GM21528 (cell line): ENCODE results near the gene WFDC11.
"Not testable (repeated sequence)": the region's sequence is repeated elsewhere in the genome, so short reads cannot be mapped to it uniquely, and the experiment has no call there.

ENCODE experiments used
- ATAC-seq: cut with Tn5 transposase; IDR thresholded peaks from one replicate; pipeline ENCODE4 v1.9.1; 2021; ENCODE audit warnings: mild to moderate bottlenecking, moderate library complexity; ENCODE audit not compliant: unreplicated experiment, low FRiP score

Gene WFDC11

GRCh38 chr20:45670139-45670538 is at the start of gene WFDC11:
Gene WFDC11 (minus strand): TSS chr20:45670239. CDS start chr20:45650600, 19,639 bp downstream.
- ATAC-seq = no peak

- ATAC-seq = not testable (repeated sequence)
Observed at GRCh38 chr20:45716141-45716688, 46.2 kb upstream of the WFDC11 start.

GRCh38 chr20:45704969-45705637 is 35.1 kb upstream of the WFDC11 start, which contains the start of gene WFDC10B:
Gene WFDC10B (minus strand): TSS chr20:45705019. CDS start chr20:45685992, 19,027 bp downstream.
- no peak for ATAC-seq

- no peak for ATAC-seq
Observed at GRCh38 chr20:45701873-45702272, 31.8 kb upstream of the WFDC11 start, which contains the start of gene WFDC13. Gene WFDC13 (plus strand): TSS chr20:45702038. CDS start chr20:45702124, 86 bp downstream.

- no peak for ATAC-seq
Observed at GRCh38 chr20:45701104-45701503, 31.1 kb upstream of the WFDC11 start.

GRCh38 chr20:45695496-45695895 is 25.5 kb upstream of the WFDC11 start:
- ATAC-seq = no peak

- ATAC-seq = not testable (repeated sequence)
Observed at GRCh38 chr20:45693346-45693745, 23.3 kb upstream of the WFDC11 start.

GRCh38 chr20:45685896-45686295 is 15.9 kb upstream of the WFDC11 start:
- ATAC-seq = no peak

- ATAC-seq = no peak
Observed at GRCh38 chr20:45679650-45680049, 9.6 kb upstream of the WFDC11 start.

GRCh38 chr20:45672765-45673164 is 2.7 kb upstream of the WFDC11 start:
- ATAC-seq = no peak

- ATAC-seq = not testable (repeated sequence)
Observed at GRCh38 chr20:45657038-45657437, 13.0 kb downstream of the WFDC11 start.

GRCh38 chr20:45651726-45652125 is 18.3 kb downstream of the WFDC11 start:
- not testable (repeated sequence) for ATAC-seq

GRCh38 chr20:45649312-45649863 is 20.7 kb downstream of the WFDC11 start:
- no peak for ATAC-seq

GRCh38 chr20:45647441-45648050 is 22.5 kb downstream of the WFDC11 start:
- ATAC-seq = no peak

GRCh38 chr20:45646875-45647274 is 23.2 kb downstream of the WFDC11 start:
- ATAC-seq = no peak

GRCh38 chr20:45645869-45646268 is 24.2 kb downstream of the WFDC11 start:
- ATAC-seq = not testable (repeated sequence)

- ATAC-seq = not testable (repeated sequence)
Observed at GRCh38 chr20:45641076-45641475, 29.0 kb downstream of the WFDC11 start.

GRCh38 chr20:45639687-45640086 is 30.4 kb downstream of the WFDC11 start:
- no peak for ATAC-seq

- no peak for ATAC-seq
Observed at GRCh38 chr20:45636513-45636912, 33.5 kb downstream of the WFDC11 start.

- no peak for ATAC-seq
Observed at GRCh38 chr20:45631184-45631583, 38.9 kb downstream of the WFDC11 start, which contains the start of gene WFDC9. Gene WFDC9 (minus strand): TSS chr20:45631284. CDS start chr20:45610181, 21,103 bp downstream.

GRCh38 chr20:45630371-45630770 is 39.7 kb downstream of the WFDC11 start:
- no peak for ATAC-seq
